Measurements from ENCODE around the gene TRAK1. TPM values are rescaled to one million over a fixed set of nuclear protein-coding genes. Genes with fewer than 3 reads are reported as not detected.

TRAK1 gene
- polyA plus RNA-seq, 10 donors = 72.3 to 110 (median 90.8) TPM

GRCh38 chr3:42063888-42064287 lies 27.3 kb upstream of the TRAK1 start:
- DNase-seq = peak in 2 of 3 donors; percentile 63 to 83

GRCh38 chr3:42066516-42067181 lies 24.5 kb upstream of the TRAK1 start:
- DNase-seq = peak in 2 of 3 donors; percentile 77 to 90

- peak; percentile 85 to 93 (median 86) for DNase-seq
Observed at GRCh38 chr3:42067326-42067725, 23.8 kb upstream of the TRAK1 start.

- DNase-seq = no peak
Observed at GRCh38 chr3:42068303-42069088, 22.7 kb upstream of the TRAK1 start.

- no peak for DNase-seq
Observed at GRCh38 chr3:42070089-42070488, 21.1 kb upstream of the TRAK1 start.

- no peak for DNase-seq
Observed at GRCh38 chr3:42070524-42070923, 20.6 kb upstream of the TRAK1 start.

GRCh38 chr3:42071904-42072812 lies 19.0 kb upstream of the TRAK1 start:
- DNase-seq = peak; percentile 80 to 92 (median 83)

GRCh38 chr3:42072831-42073301 lies 18.3 kb upstream of the TRAK1 start:
- no peak for DNase-seq

GRCh38 chr3:42077785-42078184 lies 13.4 kb upstream of the TRAK1 start:
- no peak for DNase-seq

GRCh38 chr3:42078677-42079076 lies 12.5 kb upstream of the TRAK1 start:
- no peak for DNase-seq

GRCh38 chr3:42079701-42080452 lies 11.3 kb upstream of the TRAK1 start:
- no peak for DNase-seq

GRCh38 chr3:42080453-42080872 lies 10.7 kb upstream of the TRAK1 start:
- DNase-seq = no peak

- no peak for DNase-seq
Observed at GRCh38 chr3:42081838-42082473, 9.2 kb upstream of the TRAK1 start.

GRCh38 chr3:42084586-42084985 lies 6.6 kb upstream of the TRAK1 start:
- DNase-seq = no peak

- no peak for DNase-seq
Observed at GRCh38 chr3:42085641-42086376, 5.3 kb upstream of the TRAK1 start.

- DNase-seq = no peak
Observed at GRCh38 chr3:42088803-42089530, 2.2 kb upstream of the TRAK1 start.

- no peak for DNase-seq
Observed at GRCh38 chr3:42092006-42092405, 849 bp downstream of the TRAK1 start.

- DNase-seq = peak in 1 of 3 donors; percentile 31
Observed at GRCh38 chr3:42094128-42094527, 3.0 kb downstream of the TRAK1 start.

GRCh38 chr3:42094691-42095391 lies 3.7 kb downstream of the TRAK1 start:
- DNase-seq = no peak

Measured in muscle of back (tissue), 11 donors.